Kidney epithelial cell (primary cell): ENCODE data around the gene TENM4. TPM values are rescaled to one million over a fixed set of nuclear protein-coding genes. Genes with fewer than 3 reads are reported as not detected.
"Not testable (repeated sequence)": the region's sequence is repeated elsewhere in the genome, so short reads cannot be mapped to it uniquely, and the experiment has no call there.

ENCODE experiments used
- DNase-seq: peaks from one replicate; pipeline ENCODE4 v3.0.0-alpha.2; 2010; ENCODE audit warnings: low read depth
- H3K27me3 ChIP-seq: 2 replicates; pipeline ENCODE4 v1.6.0; 2011; ENCODE audit warnings: low read length; ENCODE audit not compliant: control insufficient read depth, insufficient read depth
- H3K36me3 ChIP-seq: 2 replicates; pipeline ENCODE4 v1.5.1; 2011; ENCODE audit warnings: low read length; ENCODE audit not compliant: control insufficient read depth, insufficient read depth
- H3K4me3 ChIP-seq: 2 replicates; pipeline ENCODE4 v1.5.1; 2011; ENCODE audit warnings: low read depth, mild to moderate bottlenecking, control low read depth, low read length
- total RNA-seq: library from RNA; depleted of rRNA; stranded (reverse); fragments of >200 nt; gene quantifications from 2 replicates; pipeline ENCODE4 v1.2.3, GENCODE V29; 2015
- TF ChIP-seq, protein P1 (sequence below): IDR thresholded peaks from 2 replicates; pipeline ENCODE4 v1.5.1; 2011; ENCODE audit warnings: mild to moderate bottlenecking, moderate library complexity, low read length, control low read depth, inconsistent platforms; ENCODE audit not compliant: insufficient read depth, poor library complexity, severe bottlenecking

Gene TENM4
- total RNA-seq, 1 donor from 2014 or later, result 35.3 TPM

DNA sequence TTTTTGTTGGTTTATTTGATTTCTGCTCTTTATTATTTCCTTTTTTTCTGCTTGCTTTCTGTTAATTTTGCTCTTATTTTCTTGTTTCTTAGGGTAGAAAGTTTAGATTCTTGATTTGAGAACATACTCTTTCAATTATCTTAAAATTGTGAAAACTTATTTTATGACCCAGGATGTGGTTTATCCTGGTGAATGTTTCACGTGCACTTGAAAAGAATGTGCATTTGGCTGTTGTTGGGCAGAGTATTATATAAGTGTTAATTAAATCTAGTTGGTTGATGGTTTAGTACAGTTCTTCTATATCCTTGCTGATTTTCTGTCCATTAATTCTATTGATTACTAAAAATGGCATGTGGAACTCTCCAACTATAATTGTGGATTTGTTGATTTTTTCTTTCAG lies 799.3 kb downstream of the TENM4 start:
- Histone ChIP-seq H3K36me3 (no peaks in the 10 kb centered on the region), H3K4me3 (no peak overlapping the region), H3K27me3 (no peaks in the 10 kb centered on the region)
- TF ChIP-seq, protein P1, sequence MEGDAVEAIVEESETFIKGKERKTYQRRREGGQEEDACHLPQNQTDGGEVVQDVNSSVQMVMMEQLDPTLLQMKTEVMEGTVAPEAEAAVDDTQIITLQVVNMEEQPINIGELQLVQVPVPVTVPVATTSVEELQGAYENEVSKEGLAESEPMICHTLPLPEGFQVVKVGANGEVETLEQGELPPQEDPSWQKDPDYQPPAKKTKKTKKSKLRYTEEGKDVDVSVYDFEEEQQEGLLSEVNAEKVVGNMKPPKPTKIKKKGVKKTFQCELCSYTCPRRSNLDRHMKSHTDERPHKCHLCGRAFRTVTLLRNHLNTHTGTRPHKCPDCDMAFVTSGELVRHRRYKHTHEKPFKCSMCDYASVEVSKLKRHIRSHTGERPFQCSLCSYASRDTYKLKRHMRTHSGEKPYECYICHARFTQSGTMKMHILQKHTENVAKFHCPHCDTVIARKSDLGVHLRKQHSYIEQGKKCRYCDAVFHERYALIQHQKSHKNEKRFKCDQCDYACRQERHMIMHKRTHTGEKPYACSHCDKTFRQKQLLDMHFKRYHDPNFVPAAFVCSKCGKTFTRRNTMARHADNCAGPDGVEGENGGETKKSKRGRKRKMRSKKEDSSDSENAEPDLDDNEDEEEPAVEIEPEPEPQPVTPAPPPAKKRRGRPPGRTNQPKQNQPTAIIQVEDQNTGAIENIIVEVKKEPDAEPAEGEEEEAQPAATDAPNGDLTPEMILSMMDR, result no peak
- no peak for DNase-seq

DNA sequence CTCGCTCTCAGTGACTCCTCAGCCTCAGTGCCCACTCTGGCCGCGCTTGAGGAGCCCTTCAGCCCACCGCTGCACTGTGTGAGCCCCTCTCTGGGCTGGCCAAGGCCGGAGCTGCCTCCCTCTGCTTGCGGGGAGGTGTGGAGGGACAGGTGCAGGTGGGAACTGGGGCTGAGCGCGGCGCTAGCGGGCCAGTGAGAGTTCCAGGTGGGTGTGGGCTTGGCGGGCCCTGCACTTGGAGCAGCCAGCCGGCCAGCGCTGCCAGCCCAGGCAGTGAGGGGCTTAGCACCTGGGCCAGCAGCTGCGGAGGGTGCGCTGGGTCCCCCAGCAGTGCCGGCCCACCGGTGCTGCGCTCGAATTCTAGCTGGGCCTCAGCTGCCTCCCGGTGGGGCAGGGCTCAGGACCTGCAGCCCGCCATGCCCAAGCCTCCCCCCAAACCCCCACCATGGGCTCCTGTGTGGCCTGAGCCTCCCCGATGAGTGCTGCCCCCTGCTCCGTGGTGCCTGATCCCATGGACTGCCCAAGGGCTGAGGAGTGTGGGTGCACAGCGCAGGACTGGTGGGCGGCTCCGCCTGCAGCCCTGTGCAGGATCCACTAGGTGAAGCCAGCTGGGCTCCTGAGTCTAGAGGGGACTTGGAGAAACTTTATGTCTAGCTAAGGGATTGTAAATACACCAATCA lies 802.0 kb downstream of the TENM4 start:
- H3K4me3 ChIP-seq, result no peak overlapping the region

DNA sequence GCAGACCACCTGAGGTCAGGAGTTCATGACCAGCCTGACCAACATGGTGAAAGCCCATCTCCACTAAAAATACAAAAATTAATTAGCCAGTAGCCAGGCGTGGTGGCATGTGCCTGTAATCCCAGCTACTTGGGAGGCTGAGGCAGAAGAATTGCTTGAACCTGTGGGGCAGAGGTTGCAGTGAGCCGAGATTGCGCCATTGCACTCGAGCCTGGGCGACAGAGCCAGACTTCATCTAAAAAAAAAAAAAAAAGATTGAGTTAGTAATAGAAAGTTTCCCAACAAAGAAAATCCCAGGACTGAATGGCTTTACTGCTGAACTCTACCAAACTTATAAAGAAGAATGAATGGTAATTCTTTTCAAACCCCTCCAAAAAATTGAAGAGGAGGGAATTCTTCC lies 803.3 kb downstream of the TENM4 start:
- H3K27me3 ChIP-seq, H3K4me3 ChIP-seq, H3K36me3 ChIP-seq, DNase-seq: not testable (repeated sequence)

More for the DNA sequence above, 802.0 kb downstream of the TENM4 start:
- TF ChIP-seq, protein P1, result no peak
- no peaks in the 10 kb centered on the region for H3K36me3 ChIP-seq
- no peaks in the 10 kb centered on the region for H3K27me3 ChIP-seq
- no peak for DNase-seq

DNA sequence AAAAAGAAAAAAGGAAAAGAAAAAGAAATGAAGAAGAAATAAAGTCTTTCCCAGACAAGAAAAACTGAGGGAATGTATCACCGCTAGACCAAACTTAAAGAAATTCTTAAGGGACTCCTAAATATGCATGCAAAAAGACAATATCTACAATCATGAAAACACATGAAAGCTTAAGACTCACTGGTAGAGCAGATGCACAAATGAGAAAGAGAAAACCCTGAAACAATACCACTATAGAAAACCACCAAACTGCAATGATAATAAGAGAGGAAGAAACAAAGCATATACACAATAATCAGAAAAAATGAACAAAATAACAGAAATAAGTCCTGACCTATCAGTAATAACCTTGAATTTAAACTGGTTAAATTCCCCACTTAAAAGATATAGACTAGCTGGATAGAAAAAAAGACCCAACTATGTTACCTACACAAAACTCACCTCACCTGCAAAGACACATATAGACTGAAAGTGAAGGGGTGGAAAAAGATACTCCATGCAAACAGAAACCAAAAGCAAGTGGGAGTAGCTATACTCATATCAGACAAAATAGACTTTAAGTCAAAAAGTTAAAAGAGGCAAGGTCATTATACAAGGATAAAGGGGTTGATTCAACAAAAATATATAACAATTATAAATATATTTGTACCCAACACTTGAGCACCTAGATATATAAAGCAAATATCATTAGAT lies 804.9 kb downstream of the TENM4 start:
- no peaks in the 10 kb centered on the region for H3K36me3 ChIP-seq
- TF ChIP-seq, protein P1, result no peak
- H3K27me3 ChIP-seq, result no peaks in the 10 kb centered on the region
- no peak overlapping the region for H3K4me3 ChIP-seq
- no peak for DNase-seq

DNA sequence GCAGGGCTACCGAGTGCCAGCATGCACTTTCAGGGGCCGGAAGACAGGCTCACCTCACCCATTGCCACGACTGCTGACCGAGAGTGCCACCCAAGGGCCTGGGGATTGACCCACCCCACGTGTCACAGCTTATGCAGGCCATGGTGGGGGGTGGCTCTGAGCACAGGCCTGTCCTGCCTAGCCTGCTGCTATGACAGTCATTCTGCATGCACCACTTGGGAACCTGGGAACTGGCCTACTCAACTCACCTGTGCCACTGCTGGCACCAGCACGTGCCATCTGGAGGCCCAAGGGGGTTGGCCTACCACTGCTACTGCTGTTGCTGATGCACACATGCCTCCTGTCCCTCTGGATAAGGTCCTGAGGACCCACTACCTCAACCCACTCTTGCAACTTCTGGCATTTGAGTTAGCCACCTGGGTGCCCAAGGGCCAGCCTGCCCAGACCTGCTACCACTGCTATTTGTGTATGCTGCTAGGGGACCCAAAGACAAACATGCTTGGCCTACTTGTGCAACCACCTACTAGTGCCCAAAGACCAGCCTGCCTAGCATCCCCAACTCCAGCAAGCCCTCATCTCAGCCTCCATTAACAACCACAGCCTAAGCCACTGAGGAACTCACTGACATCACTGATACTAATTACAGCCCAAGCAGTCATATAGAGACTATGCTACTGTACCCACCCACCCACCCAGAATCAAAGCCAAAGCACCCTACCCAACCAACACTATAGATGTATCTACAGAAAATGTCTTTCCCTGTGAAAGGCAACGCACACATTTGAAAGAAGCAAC lies 807.1 kb downstream of the TENM4 start:
- no peaks in the 10 kb centered on the region for H3K27me3 ChIP-seq
- no peak overlapping the region for H3K4me3 ChIP-seq
- TF ChIP-seq, protein P1, result no peak
- DNase-seq, result no peak
- H3K36me3 ChIP-seq, result no peaks in the 10 kb centered on the region
